Cardiac muscle cell (in vitro differentiated cells and primary cell): Measurements from ENCODE around the gene PPME1. TPM values are rescaled to one million over a fixed set of nuclear protein-coding genes. Genes with fewer than 3 reads are reported as not detected.

ENCODE experiments used
- DNase-seq, 2 donors: peaks; one replicate each; pipeline versions ENCODE4 v3.0.0 to v3.0.0-alpha.2; 2010 to 2017; ENCODE audit warnings: low read depth in 1 of 2, low spot score in 1 of 2
- H3K27ac ChIP-seq: fragments of 200-600 bp; sonication (generic); 2 replicates; pipeline ENCODE4 v1.5.1; 2016
- H3K27me3 ChIP-seq: fragments of 200-600 bp; sonication (generic); 2 replicates; pipeline ENCODE4 v1.6.0; 2016; ENCODE audit warnings: control low read depth
- H3K36me3 ChIP-seq: fragments of 200-600 bp; sonication (generic); 2 replicates; pipeline ENCODE4 v1.5.1; 2016; ENCODE audit warnings: control low read depth
- H3K4me1 ChIP-seq: fragments of 200-600 bp; sonication (generic); 2 replicates; pipeline ENCODE4 v1.8.1; 2017; ENCODE audit warnings: low read depth, mild to moderate bottlenecking, mixed run types
- H3K4me3 ChIP-seq: fragments of 200-600 bp; sonication (generic); 2 replicates; pipeline ENCODE4 v1.5.1; 2016; ENCODE audit warnings: mild to moderate bottlenecking
- H3K9me3 ChIP-seq: fragments of 200-600 bp; sonication (generic); 2 replicates; pipeline ENCODE4 v1.5.1; 2017; ENCODE audit warnings: low read depth, mild to moderate bottlenecking, control low read depth
- CTCF ChIP-seq: IDR thresholded peaks from 2 replicates; pipeline ENCODE4 v1.5.1; 2012; ENCODE audit warnings: low read depth, mild to moderate bottlenecking, low read length
- polyA plus RNA-seq: library from polyadenylated mRNA; unstranded; fragments of >200 nt; fragmentation: Nextera tagmentation; extraction: Ambion mirVana; gene quantifications from 2 replicates; pipeline ENCODE4 v1.2.1, GENCODE V29; 2016
- total RNA-seq: library from RNA; depleted of rRNA; stranded (reverse); fragments of >200 nt; gene quantifications from 2 replicates; pipeline ENCODE4 v1.2.3, GENCODE V29; 2016

The PPME1 gene
- total and polyA plus RNA-seq, 2 experiments from 2014 or later = 55.2 to 109 TPM

GRCh38 chr11:74299015-74299414, 127.9 kb downstream of the PPME1 start:
- H3K27ac ChIP-seq = no peak overlapping the region
- H3K27me3 ChIP-seq = no peaks in the 10 kb centered on the region
- H3K4me3 ChIP-seq = no peak overlapping the region
- no peaks in the 10 kb centered on the region for H3K4me1 ChIP-seq
- no peak for TF ChIP-seq CTCF
- no peaks in the 10 kb centered on the region for H3K9me3 ChIP-seq
- no peaks in the 10 kb centered on the region for H3K36me3 ChIP-seq
- no peak for DNase-seq

Other genes starting within 250 kb of the PPME1 start
- 0.24 and 0.28 TPM in 2 replicates for gene DNAJB13, start 220.3 kb upstream of the PPME1 start, total RNA-seq
- gene DNAJB13, start 220.3 kb upstream of the PPME1 start, polyA plus RNA-seq = 0.25 TPM in 1 of 2 replicates, not detected in the other
- 4.7 and 25.9 TPM in 2 replicates for gene UCP2, start 188.4 kb upstream of the PPME1 start, total RNA-seq
- 34.8 and 57.8 TPM in 2 replicates for gene UCP2, start 188.4 kb upstream of the PPME1 start, polyA plus RNA-seq
- 1.6 and 2.0 TPM in 2 replicates for gene UCP3, start 162.2 kb upstream of the PPME1 start, total RNA-seq
- 0.59 and 0.95 TPM in 2 replicates for gene UCP3, start 162.2 kb upstream of the PPME1 start, polyA plus RNA-seq
- gene C2CD3, start 287 bp upstream of the PPME1 start, total RNA-seq = 13.3 and 23.0 TPM in 2 replicates
- 10.2 and 11.8 TPM in 2 replicates for gene C2CD3, start 287 bp upstream of the PPME1 start, polyA plus RNA-seq
- gene P4HA3, start 140.4 kb downstream of the PPME1 start, total RNA-seq = not detected in 2 replicates
- 0.06 and 0.27 TPM in 2 replicates for gene P4HA3, start 140.4 kb downstream of the PPME1 start, polyA plus RNA-seq
- gene PGM2L1, start 227.1 kb downstream of the PPME1 start, total RNA-seq = 5.4 and 5.6 TPM in 2 replicates
- gene PGM2L1, start 227.1 kb downstream of the PPME1 start, polyA plus RNA-seq = 4.7 and 10.5 TPM in 2 replicates